ENCODE data around the gene KATNAL1. TPM values are rescaled to one million over a fixed set of nuclear protein-coding genes. Genes with fewer than 3 reads are reported as not detected.

KATNAL1 gene
- total and polyA plus RNA-seq, 10 of the 15 experiments (the other 5 are each of a cell fraction or from before 2014, with no cell fraction given): 6.5 to 18.7 (median 11.7) TPM

- FAIRE-seq: no peak
- no peaks in the 10 kb centered on the region for H3K36me3 ChIP-seq (ENCODE audit: control insufficient read depth in 2 of 2, insufficient read depth in 2 of 2, low read length in 1 of 2)
- no peak for ATAC-seq
- RAD21 ChIA-PET (ENCODE audit: unreplicated experiment): no interaction called here
- no peak overlapping the region for H2AFZ ChIP-seq (ENCODE audit: control insufficient read depth, low read depth, low read length)
- no peak overlapping the region for H3K4me3 ChIP-seq
- DNase-seq (ENCODE audit: low read depth, low spot score): no peak
- no peak overlapping the region for H3K27ac ChIP-seq (ENCODE audit: control insufficient read depth, insufficient read depth)
- H3K9me3 ChIP-seq (replicated peaks; ENCODE audit: control insufficient read depth, insufficient read depth, low read length): no peaks in the 10 kb centered on the region
- H3K79me2 ChIP-seq (ENCODE audit: control insufficient read depth, insufficient read depth, low read length): no peaks in the 10 kb centered on the region
- POLR2A ChIA-PET: no interaction called here
- intact Hi-C loops (cut with micrococcal nuclease; ENCODE audit: unreplicated experiment): no loop called here
- H3K9ac ChIP-seq (ENCODE audit: control insufficient read depth, insufficient read depth, low read length): no peak overlapping the region
- CTCF ChIA-PET: no interaction called here
- no peaks in the 10 kb centered on the region for H3K27me3 ChIP-seq (replicated peaks in 1 of 2; ENCODE audit: control insufficient read depth in 2 of 2, insufficient read depth in 2 of 2, low read length in 1 of 2)
- TF ChIP-seq USF2 (IDR thresholded peaks at IDR 0.05; ENCODE audit: borderline replicate concordance, low read depth, low read length): no peak
- no peak for TF ChIP-seq YBX1 (IDR thresholded peaks at IDR 0.05)
- no peak for TF ChIP-seq ZNF217 (IDR thresholded peaks at IDR 0.05)
- TF ChIP-seq RAD51 (IDR thresholded peaks at IDR 0.05): no peak
- no peak for TF ChIP-seq CBX5 (IDR thresholded peaks at IDR 0.05; ENCODE audit: low read depth)
- TF ChIP-seq RUNX3 (IDR thresholded peaks at IDR 0.05; ENCODE audit: low read length): no peak
- no peak for TF ChIP-seq SIN3A (IDR thresholded peaks at IDR 0.05; ENCODE audit: low read depth, low read length)
- TF ChIP-seq NFYB (IDR thresholded peaks at IDR 0.05; ENCODE audit: insufficient read depth, low read depth, low read length): no peak
- TF ChIP-seq REST (IDR thresholded peaks at IDR 0.05; ENCODE audit: low read depth, low read length): no peak
- no peak for TF ChIP-seq MTA3 (IDR thresholded peaks at IDR 0.05; ENCODE audit: borderline replicate concordance, low read length)
- no peak for TF ChIP-seq ZBED1 (IDR thresholded peaks at IDR 0.05; ENCODE audit: borderline replicate concordance)
- TF ChIP-seq TAF1 (IDR thresholded peaks at IDR 0.05; ENCODE audit: borderline replicate concordance, low read depth, low read length): no peak
- no peak for TF ChIP-seq BCL3 (IDR thresholded peaks at IDR 0.05; ENCODE audit: borderline replicate concordance, insufficient read depth, low read depth, low read length, poor library complexity, severe bottlenecking)
- TF ChIP-seq SKIL (IDR thresholded peaks at IDR 0.05; ENCODE audit: low read depth, poor library complexity, severe bottlenecking): no peak
- in situ Hi-C loops (cut with MboI): no loop called here
- SMC1A ChIA-PET (ENCODE audit: uncharacterized antibody, unreplicated experiment): no interaction called here
- H3K4me2 ChIP-seq (ENCODE audit: control insufficient read depth, insufficient read depth): no peak overlapping the region
- 87% methylated on average over 2 of the region's 2 CpGs for WGBS (ENCODE audit: insufficient coverage, insufficient replicate concordance, low lambda C conversion rate, missing lambda C conversion rate)
- no peaks in the 10 kb centered on the region for H4K20me1 ChIP-seq (ENCODE audit: control insufficient read depth, insufficient read depth)
- H3K4me1 ChIP-seq (ENCODE audit: control insufficient read depth, insufficient read depth, low read length): peaks cover 6% of the 10 kb centered on the region
- no TSS peak for BruUV-seq (replicated peaks)
Measured at GRCh38 chr13:30329009-30329585, 21.7 kb upstream of the KATNAL1 start.
